ENCODE data around the gene INSM2.

INSM2 gene

GRCh38 chr14:35515916-35516315 is 18.0 kb upstream of the INSM2 start:
- TF ChIP-seq POLR2AphosphoS5 (IDR thresholded peaks at IDR 0.05; ENCODE audit: low read depth) = no peak
- no peak for TF ChIP-seq CTCF (IDR thresholded peaks at IDR 0.05; ENCODE audit: insufficient read depth, low read length)
- no peak for TF ChIP-seq REST (IDR thresholded peaks at IDR 0.05; ENCODE audit: insufficient replicate concordance, low read depth)
- TF ChIP-seq GABPA (IDR thresholded peaks at IDR 0.05; ENCODE audit: low read depth) = no peak
- no peak for TF ChIP-seq SPI1 (IDR thresholded peaks at IDR 0.05; ENCODE audit: borderline replicate concordance, low read depth)
- DNase-seq (ENCODE audit: low read depth in 1 of 2, low spot score in 1 of 2) = no peak
- no peak overlapping the region for H3K27ac ChIP-seq (replicated peaks)
- H3K4me3 ChIP-seq (replicated peaks; ENCODE audit: insufficient read depth, low read length) = no peak overlapping the region
- peaks cover 4% of the 10 kb centered on the region for H3K27me3 ChIP-seq (ENCODE audit: insufficient read depth, poor library complexity, severe bottlenecking)

GRCh38 chr14:35519986-35520385 is 14.0 kb upstream of the INSM2 start:
- Histone ChIP-seq H3K27me3 (ENCODE audit: insufficient read depth, poor library complexity, severe bottlenecking) (peaks cover 4% of the 10 kb centered on the region), H3K4me3 (replicated peaks; ENCODE audit: insufficient read depth, low read length) (no peak overlapping the region), H3K27ac (replicated peaks) (no peak overlapping the region)
- DNase-seq (ENCODE audit: low read depth in 1 of 2, low spot score in 1 of 2) = no peak
- TF ChIP-seq SPI1 (IDR thresholded peaks at IDR 0.05; ENCODE audit: borderline replicate concordance, low read depth) (no peak), CTCF (IDR thresholded peaks at IDR 0.05; ENCODE audit: insufficient read depth, low read length) (no peak), POLR2AphosphoS5 (IDR thresholded peaks at IDR 0.05; ENCODE audit: low read depth) (no peak), GABPA (IDR thresholded peaks at IDR 0.05; ENCODE audit: low read depth) (no peak), REST (IDR thresholded peaks at IDR 0.05; ENCODE audit: insufficient replicate concordance, low read depth) (no peak)

- Histone ChIP-seq H3K27ac (replicated peaks) (no peak overlapping the region), H3K4me3 (replicated peaks; ENCODE audit: insufficient read depth, low read length) (no peak overlapping the region)
- TF ChIP-seq POLR2AphosphoS5 (IDR thresholded peaks at IDR 0.05; ENCODE audit: low read depth) = no peak
- TF ChIP-seq REST (IDR thresholded peaks at IDR 0.05; ENCODE audit: insufficient replicate concordance, low read depth) = no peak
- TF ChIP-seq SPI1 (IDR thresholded peaks at IDR 0.05; ENCODE audit: borderline replicate concordance, low read depth) = no peak
- no peak for TF ChIP-seq CTCF (IDR thresholded peaks at IDR 0.05; ENCODE audit: insufficient read depth, low read length)
- no peak for TF ChIP-seq GABPA (IDR thresholded peaks at IDR 0.05; ENCODE audit: low read depth)
Measured at GRCh38 chr14:35525695-35526094, 8.3 kb upstream of the INSM2 start.

More at GRCh38 chr14:35525695-35526094, 8.3 kb upstream of the INSM2 start:
- DNase-seq (ENCODE audit: low read depth in 1 of 2, low spot score in 1 of 2) = no peak
- H3K27me3 ChIP-seq (ENCODE audit: insufficient read depth, poor library complexity, severe bottlenecking) = peaks cover 15% of the 10 kb centered on the region

All from HL-60 (cell line).